IPS DF 19.7 (cell line): ENCODE results near the gene ADAM17.

Experiments used
- DNase-seq: peaks from one replicate; pipeline ENCODE4 v3.0.0-alpha.2; 2013; ENCODE audit warnings: low read depth, low spot score

The ADAM17 gene

DNA sequence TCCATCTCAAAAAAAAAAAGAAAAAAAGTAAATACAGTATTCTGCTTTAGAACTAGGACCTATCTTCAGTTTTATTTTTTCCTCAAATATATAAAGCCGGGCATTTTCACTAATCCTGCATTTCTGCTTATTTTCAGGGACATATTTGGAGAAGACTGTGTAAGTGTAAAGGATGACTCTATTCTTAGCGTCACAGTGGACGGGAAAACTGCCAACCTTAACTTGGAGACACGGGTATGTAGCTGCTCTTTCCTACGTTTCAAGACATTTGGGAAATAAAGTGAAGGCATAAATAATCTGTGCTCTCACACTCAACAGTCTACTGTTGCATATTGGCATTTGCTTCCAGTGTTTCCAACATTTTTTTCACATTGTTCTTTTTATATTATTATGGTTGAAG, 84.4 kb downstream of the ADAM17 start:
- no peak for DNase-seq

DNA sequence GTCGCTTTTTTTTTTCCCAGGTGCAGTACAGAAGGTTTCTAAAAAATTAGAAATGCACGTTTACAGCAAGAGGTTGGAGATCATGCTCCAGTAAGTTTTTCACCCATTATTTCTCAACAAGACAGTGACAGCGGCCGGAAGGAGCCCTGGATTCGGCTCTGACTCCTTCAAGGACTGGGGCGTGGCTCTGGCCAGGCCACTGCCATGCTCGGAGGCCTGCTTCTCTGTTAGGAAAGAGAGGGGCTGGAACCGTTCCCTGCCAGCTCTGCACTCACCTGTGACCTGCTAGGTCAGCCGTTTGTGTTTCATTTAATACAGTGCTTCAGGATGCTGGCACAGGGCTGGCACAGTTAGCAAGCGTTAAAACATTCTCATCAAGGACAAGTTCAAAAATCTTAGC, 87.9 kb downstream of the ADAM17 start:
- DNase-seq, result no peak

DNA sequence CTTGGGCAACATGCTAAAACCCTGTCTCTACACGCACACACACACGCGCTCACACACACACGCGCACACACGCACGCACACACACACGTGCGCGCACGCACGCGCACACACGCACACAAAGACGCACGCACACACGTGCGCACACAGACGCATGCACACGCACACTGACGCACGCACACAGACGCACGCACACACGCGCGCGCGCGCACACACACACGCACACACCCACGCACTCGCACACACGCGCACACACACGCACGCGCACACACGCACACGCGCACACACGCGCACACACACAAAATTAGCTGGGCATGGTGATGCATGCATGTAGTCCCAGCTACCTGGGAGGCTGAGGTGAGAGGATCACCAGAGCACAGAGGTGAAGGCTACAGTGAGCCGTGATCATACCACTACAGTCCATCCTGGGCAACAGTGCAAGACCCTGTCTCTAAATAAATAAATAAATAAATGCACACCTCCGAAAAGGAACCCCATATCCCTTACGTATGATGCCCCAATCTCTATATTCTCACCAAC, 89.4 kb downstream of the ADAM17 start:
- no peak for DNase-seq

DNA sequence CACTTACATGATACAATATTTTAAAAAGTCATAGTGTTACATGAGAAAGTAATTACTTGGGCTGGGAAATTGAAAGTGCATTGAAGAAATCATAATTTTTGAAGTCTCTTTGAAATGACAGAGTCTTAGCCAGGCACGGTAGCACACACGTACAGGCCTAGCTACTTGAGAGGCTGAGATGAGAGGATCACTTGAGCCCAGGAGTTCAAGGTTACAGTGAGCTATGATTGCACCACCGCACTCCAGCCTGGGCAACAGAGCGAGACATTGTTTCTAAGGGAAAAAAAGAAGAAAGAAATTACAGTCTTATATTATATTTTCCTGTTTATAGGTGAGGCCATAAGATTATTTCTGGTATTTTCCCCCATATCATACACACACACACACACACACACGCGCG, 90.5 kb downstream of the ADAM17 start:
- no peak for DNase-seq

DNA sequence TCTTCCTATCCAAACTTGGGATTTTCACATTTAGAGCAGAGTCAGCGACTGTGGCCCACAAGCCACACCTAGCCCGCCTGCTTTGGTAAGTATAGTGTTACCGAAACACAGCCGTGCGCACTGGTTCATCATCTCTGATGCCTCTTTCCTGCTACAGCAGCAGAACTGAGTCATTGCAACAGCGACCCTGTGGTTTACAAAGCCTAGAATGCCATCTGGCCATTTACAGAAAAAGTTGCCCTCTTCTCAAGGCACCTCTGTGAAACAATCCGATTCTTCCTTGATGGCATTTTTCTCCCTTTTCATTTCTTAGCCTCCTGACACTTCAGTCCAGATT, 92.0 kb downstream of the ADAM17 start:
- DNase-seq, result no peak

DNA sequence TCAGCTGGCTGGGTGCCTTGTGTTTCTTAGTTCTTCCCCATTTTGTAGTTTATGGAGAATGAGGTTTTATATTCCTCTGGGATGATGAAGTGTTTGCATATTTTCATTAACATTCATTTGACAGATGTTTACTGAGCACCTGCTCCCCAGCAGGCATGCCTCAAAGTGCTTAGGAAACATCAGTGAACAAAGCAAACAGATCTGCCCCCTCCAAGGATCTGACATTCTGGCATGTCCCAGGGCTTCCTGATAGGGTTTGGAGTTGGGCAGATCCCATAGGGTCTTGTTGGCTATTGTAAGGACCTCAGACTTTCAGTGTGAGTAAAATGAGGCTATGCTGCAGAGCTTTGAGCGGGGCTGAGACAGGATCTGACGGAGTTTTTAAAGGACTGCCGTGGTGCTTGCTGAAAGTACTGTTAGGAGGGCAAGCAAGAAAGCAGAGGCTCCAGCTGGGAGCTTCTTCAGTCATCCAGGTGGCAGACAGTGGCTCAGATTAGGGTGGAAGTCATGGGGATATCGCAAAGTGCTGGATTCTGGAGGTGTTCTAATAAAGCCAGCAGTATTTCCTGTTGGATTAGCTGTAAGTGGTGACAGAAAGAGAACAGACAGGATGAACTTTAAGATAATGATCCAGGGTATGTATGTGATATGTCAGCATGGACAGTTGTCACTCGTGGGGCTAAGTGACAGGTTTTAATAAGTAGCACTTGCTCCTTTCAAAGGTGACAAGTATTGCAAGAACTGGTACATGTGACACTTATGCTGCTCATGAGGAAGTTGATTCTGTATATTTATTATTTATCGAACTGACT, 92.5 kb downstream of the ADAM17 start:
- DNase-seq, result no peak

DNA sequence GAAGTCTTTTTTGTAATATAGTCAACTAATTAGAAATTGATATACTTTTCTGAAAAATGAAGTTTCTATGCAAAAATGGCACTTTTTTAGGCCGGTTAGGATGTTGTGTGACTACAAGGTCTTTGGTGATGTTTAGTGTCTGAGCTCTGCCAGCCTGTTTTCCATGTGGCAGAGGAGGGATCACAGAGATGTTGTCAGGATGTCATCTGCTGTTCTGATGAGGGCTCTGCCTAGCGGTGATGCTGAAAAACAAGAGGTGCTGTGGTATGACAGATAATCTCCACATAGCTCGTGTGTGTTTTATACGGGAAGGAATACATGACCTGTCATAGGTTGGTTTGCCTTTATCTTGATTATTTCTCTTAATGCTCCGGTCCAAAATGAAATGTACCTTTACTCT, 93.3 kb downstream of the ADAM17 start:
- no peak for DNase-seq

DNA sequence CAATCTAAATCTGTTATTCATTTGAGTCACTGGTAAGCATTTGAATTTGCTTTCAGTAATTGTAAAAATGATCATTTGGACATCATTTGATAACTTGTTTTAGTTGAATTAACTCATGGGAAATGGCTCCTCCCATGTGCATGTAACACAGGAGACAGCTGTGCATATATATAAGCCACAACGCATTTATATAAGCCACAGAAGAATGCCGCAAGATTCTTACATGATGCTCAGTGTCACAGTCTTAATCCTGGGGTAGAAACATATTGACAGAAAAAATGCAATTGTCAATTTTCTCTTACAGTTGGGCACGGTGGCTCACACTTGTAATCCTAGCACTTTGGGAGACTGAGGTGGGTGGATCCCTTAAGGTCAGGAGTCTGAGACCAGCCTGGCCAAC, 94.6 kb downstream of the ADAM17 start:
- no peak for DNase-seq

DNA sequence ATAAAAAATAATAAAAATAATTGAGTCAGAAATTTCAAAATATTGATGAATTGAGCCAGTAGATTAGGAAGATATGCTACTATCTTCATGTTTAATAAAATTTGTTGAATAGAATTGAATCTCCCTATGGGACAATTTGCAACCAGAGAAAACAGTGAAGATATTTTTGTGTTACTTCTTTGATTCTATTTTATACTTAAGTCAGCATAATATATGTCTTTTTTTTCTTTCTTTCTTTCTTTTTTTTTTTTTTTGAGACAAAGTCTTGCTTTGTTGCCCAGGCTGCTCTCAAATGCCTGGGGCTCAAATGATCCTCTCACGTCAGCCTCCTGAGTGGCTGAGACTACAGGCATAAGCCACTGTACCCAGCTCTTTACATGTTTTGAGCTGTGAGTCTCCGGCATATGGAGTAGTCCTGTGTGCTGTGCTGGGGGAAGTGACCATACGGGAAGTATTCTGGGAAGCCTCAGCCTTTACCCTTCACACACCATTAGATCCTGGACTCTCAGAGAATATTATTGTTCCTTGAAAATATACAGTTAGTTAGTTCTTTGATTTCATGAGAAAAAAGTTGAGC, 95.1 kb downstream of the ADAM17 start:
- no peak for DNase-seq

DNA sequence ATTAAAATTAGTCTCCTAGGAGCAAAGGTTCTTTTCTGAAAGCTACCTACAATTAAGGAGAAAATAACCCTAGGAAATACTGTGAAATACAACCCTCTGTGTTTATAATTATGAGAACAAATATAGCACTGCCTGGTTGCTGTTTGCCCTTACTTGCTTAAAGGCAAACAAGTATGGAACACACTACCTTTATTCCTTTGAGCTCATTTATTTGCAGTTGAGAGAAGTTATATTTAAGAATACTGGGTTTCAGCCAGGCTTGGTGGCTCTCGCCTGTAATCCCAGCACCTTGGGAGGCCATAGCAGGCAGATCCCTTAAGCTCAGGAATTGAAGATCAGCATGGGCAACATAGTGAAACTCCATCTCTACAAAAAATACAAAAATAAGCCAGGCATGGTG, 104.4 kb downstream of the ADAM17 start:
- DNase-seq, result no peak

DNA sequence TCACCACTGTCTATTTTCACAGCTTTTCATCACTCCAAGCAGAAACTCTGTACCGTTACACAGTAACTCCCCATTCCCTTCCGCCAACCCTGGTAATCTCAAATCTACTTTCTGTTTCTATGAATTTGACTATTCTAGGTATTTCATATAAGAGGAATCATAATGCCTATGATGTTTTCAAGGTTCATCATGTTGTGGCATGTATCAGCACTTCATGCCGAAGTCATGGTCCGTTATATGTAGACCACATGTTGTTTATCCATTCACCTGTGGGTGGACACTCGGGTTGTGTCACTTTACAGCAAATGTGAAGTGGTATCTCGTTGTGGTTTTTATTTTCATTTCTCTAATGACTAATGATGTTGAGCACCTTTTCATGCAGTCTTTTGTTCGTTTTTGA, 110.5 kb downstream of the ADAM17 start:
- DNase-seq, result no peak

DNA sequence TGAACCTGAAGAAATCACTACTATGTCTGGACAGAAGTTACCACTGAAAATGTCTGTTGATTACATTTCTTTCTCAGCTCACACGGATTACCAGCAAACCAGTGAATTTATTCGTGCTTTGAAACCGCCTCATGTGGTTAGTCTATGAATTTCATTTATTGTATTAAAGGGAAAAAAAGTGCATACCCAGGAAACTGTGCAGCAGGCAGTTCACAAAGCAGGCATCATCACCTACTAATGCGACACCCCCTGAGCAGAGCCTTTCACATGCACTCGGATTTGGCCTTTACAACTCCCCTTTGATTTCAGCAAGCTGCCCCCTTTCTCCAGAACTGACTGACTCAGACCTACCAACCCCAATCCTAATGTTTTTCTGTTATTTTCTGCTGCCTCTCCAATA, 112.1 kb downstream of the ADAM17 start:
- DNase-seq, result no peak

DNA sequence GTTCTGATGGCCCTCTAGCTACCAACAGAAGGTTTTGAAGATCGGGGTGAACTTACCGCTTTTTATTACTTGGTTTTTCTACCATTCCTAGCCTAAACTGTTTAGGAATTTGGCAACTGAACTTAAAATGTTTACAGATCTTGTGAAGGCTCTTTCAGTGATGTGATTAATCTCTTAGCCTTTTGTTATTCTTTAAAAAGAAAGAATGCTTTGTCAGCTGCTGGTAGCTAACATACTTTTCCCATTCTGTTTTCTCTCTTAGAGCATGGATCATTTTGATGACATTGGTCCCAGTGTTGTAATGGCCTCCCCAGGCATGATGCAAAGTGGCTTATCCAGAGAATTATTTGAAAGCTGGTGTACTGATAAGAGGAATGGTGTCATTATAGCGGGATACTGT, 114.1 kb downstream of the ADAM17 start:
- no peak for DNase-seq

DNA sequence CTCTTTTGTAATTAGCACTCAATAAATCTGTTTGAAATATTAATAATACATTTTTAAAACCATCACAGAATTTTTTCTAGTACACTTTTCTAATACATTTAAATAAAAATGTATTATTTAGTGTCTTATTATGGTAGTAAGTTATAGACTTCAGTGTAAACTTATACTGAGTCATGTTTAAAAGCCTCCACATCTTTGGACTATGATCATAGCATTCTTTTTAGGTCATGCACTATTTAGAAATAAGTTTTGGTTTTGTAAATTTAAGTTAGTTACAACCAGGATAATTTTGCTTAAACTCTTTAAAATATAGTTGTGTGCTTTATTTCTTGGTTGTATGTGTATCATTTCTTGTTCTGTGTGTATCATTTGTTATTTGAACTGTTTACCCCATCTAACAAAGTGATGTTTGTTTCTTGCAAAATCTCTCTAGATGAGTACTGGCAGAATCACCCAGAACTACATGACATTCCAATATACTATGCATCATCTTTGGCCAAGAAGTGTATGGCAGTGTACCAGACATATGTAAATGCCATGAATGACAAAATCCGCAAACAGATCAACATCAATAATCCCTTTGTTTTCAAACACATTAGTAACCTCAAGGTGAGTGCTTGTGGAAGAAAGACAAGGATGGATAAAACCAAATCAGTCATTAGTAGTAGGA, 115.4 kb downstream of the ADAM17 start:
- no peak for DNase-seq

DNA sequence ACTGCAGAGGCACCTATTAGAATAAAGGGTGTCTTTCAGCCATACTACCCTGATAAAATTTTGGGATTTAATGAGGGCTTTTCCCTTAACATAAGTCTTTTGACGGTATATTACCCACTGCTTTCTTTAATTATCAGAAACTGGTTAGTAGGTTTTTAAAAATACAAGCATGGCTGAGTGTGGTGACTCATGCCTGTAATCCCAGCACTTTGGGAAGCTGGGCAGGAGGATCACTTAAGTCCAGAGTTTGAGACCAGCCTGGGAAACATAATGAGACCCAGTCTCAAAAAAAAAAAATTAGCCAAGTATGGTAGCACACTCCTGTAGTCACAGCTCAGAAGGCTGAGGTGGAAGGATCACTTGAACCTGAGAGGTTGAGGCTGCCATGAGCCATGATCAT, 116.1 kb downstream of the ADAM17 start:
- no peak for DNase-seq
